IPS-15b (cell line): ENCODE data around the gene UBL4B.

Experiments
- H3K27me3 ChIP-seq: one replicate; pipeline ENCODE4 v1.6.1; 2013; ENCODE audit warnings: low read length; ENCODE audit not compliant: control insufficient read depth, insufficient read depth
- H3K36me3 ChIP-seq: one replicate; pipeline ENCODE4 v1.6.1; 2013; ENCODE audit warnings: low read length; ENCODE audit not compliant: control insufficient read depth, insufficient read depth
- H3K4me1 ChIP-seq: one replicate; pipeline ENCODE4 v1.6.1; 2013; ENCODE audit warnings: mild to moderate bottlenecking, low read length; ENCODE audit not compliant: control insufficient read depth, insufficient read depth
- H3K4me3 ChIP-seq: one replicate; pipeline ENCODE4 v1.5.1; 2013; ENCODE audit warnings: low read depth, low read length
- H3K9ac ChIP-seq: one replicate; pipeline ENCODE4 v1.6.1; 2013; ENCODE audit warnings: low read depth, mild to moderate bottlenecking, low read length
- H3K9me3 ChIP-seq: one replicate; pipeline ENCODE4 v1.6.1; 2013; ENCODE audit warnings: mild to moderate bottlenecking, low read length; ENCODE audit not compliant: control insufficient read depth, insufficient read depth

UBL4B gene

DNA sequence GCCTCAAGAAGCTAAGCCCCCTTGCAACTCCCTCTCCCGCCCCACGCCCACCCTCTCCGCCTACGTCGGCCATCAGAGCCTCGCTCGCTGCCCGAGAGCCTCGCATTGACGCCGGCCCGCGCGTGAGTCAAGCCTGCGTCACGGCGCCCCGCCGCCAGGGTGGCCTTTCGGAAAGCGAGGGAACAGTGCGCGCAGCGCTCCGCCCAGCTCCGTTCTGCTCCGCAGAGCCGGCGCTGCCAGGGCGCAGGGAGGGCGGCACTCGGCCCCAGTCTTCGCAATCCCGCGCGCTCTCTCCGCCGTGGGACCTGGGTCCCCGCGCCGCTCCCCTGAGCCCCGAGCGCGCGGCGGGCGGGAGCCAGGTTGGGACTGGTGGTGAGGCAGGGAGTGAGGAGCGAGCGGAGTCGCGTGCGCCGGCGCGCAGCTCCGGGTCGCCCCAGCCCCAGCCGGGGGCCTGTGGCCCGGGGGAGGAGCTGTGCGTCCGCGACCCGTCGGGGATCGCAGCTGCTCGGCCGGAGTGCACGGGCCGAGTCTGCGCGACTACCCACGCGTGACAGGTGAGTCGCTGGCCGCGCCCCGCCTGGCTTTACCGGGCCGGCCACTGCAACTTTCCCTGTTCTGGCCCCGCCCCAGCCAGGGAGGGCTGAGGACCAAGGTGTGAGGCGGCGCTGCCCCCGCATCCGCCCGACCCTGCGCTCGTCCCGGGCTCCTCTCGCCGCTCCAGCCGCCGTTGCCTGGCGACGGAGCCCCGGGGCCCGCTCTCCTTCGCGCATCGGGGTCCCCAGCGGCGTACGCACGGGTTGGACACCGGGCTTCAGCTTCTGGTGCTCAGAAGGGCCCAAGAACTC is 38.3 kb downstream of the UBL4B start, which contains the start of gene SLC6A17:
TSS of gene SLC6A17 (plus strand) at position 165 of the 845 bp plus-strand sequence. CDS start 16,436 bp downstream, outside the sequence.
- H3K9me3 ChIP-seq: no peaks in the 10 kb centered on the region
- no peaks in the 10 kb centered on the region for H3K36me3 ChIP-seq
- H3K4me3 ChIP-seq: peak within 1 kb of the TSS; percentile 55
- peaks cover 98% of the 10 kb centered on the region for H3K27me3 ChIP-seq
- peak within 1 kb of the TSS; percentile 54 for H3K9ac ChIP-seq
- H3K4me1 ChIP-seq: no peaks in the 10 kb centered on the region

DNA sequence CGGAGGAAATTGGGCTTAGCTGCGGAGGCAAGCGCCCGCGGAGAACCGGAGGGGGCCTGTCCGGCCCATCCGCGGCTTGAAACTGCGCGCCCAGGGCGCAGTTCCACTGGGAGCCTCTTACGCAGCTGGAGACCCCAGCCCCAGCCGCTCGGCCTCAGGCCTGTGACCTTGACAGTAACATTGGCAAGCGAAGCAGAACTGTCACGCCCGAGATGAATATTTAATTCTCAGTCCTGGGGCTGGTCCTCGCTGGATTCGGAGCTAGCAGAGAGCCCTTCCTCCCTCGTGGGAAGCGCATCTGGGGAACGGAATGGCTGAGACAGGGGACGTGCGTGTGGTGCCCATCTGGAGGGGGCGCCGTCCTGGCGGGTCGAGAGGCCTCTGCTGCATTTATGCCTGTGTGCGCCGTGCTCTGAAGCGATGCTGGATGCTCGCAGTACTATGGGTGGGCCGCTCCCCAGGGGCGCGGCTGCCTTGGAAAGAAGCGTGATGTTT is 39.0 kb downstream of the UBL4B start:
- Histone ChIP-seq H3K36me3 (no peaks in the 10 kb centered on the region), H3K9ac (no peak overlapping the region), H3K27me3 (peaks cover 95% of the 10 kb centered on the region), H3K4me1 (no peaks in the 10 kb centered on the region), H3K4me3 (peak overlapping the region; percentile 55), H3K9me3 (no peaks in the 10 kb centered on the region)

DNA sequence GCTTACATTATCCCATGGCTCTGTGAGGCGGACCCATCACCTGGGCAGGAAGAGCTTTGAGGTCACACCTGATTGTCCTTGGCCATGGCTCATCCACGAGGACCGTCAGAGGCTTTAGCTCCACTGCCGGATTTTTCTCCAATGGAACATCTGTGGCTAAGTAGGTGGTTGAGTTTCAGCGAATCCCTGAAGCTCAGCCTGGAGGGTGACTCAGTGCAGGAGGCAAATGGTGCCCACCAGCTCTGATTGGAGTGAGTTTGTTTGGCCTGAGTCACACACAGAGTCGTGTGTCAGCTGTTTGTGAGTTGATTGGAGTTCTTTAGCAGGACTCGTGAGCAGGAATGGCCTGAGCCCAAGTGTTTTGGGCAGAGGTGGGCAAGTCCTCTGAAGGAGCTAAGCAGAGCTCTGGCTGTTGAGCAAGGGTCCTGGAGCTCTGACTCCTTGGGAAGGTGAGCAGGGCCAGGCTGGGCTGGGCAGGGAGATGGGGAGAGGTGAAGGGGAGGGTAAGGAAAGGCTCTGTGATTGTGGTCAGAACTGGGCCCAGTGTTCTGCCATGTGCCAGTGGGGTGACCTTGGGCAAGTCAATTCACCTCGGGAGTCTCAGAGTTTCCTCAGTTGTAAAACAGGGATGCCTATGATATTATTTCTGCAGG is 40.0 kb downstream of the UBL4B start:
- Histone ChIP-seq H3K9me3 (no peaks in the 10 kb centered on the region), H3K4me1 (no peaks in the 10 kb centered on the region), H3K36me3 (no peaks in the 10 kb centered on the region), H3K9ac (no peak overlapping the region), H3K27me3 (peaks cover 88% of the 10 kb centered on the region), H3K4me3 (no peak overlapping the region)

DNA sequence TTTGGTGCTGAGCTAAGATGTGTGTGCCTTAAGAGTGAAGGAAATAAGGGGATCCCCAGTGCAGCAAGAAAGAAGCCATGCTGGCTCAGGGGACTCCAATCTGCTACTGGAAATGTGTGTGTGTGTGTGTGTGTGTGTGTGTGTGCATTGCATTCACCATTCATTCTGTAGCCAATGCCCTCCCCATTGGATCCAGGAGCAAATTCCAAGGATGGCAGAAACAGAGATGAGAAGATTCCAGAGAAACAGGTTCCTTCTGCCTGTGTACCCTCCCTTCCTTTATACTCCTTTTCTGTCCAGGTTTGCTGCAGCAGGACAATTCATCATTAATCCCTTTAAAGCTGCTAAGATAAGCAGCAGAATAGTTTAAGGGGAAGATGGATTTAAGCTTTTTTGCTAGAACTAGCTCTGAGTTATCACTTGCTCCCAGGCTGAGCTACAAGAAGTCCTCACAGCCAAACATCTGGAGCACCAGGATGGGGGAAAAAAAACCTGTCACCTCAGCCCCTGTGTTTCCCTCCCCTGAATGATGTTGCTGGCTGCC is 41.2 kb downstream of the UBL4B start:
- Histone ChIP-seq H3K9ac (no peak overlapping the region), H3K36me3 (no peaks in the 10 kb centered on the region), H3K4me1 (no peaks in the 10 kb centered on the region), H3K4me3 (no peak overlapping the region), H3K9me3 (no peaks in the 10 kb centered on the region), H3K27me3 (peaks cover 76% of the 10 kb centered on the region)

DNA sequence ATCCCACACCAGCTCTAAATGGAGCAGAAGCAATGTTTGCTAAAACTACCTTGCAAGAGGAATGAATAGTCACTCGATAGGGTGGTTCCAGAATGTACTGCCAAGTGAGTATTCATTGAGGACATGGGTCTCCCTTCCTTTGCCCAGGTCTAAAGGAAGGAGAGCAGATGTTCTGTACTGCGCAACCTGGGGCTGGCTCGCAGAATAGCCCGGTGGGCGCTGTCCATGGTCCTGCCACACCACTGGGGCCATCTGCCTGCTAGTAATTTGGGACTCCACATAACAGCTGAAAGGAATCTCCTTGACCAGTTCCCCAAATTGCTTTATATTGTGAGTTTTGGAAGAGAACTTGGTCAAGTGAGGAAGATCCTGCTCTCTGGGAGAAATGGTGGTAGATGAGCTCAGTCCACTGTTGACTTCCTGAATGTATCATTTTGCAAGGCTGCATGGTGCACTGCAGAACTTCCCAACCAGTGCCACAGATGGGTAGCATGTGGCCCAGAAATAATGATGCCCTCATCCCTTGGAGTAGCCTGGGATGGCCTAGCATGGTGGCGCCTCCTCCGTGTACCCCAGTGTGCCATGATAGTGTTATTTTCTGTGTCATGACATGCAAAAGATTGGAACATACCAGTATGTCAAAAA is 43.8 kb downstream of the UBL4B start:
- Histone ChIP-seq H3K36me3 (no peaks in the 10 kb centered on the region), H3K4me3 (no peak overlapping the region), H3K9ac (no peak overlapping the region), H3K9me3 (no peaks in the 10 kb centered on the region), H3K4me1 (no peaks in the 10 kb centered on the region), H3K27me3 (peaks cover 53% of the 10 kb centered on the region)

DNA sequence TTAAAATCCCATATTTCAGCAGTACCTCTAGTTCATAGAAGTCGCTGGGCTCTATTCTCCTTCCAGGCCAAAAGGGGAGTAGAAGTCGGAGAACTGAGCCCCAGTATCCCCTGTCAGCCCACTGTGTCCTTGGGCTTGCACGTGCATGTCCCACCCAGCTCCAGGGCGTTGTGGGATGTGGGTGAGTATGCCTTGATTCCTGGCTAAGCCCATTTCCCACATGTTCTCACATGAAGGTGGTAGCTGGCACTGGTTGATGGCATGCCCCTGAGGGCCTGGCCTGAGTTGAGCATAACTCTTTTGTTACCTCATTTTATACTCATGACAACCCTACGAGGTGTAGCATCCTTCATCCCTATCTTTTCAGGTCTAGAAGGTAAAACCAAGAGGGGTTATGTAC is 46.0 kb downstream of the UBL4B start:
- Histone ChIP-seq H3K36me3 (no peaks in the 10 kb centered on the region), H3K27me3 (peaks cover 30% of the 10 kb centered on the region), H3K9me3 (no peaks in the 10 kb centered on the region), H3K4me1 (no peaks in the 10 kb centered on the region), H3K9ac (no peak overlapping the region), H3K4me3 (no peak overlapping the region)

DNA sequence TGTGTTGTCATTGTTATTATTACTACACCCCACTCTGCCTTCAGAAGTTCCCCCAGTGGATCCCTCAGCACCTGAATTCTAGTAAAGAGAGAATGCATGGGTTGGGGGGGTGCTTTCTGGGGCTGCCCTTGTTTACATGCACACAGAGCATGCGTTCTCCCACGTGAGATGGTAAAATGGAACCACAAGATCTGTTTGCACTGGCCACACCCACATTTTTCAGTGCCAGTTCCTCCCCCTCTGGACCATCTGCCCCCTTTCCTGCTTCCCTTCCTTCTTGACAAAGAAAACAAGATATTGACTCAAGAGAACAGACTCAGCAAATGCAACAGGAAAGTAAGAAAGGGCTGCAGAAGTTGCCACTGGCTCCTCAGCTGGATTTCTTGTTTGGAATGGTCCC is 46.9 kb downstream of the UBL4B start:
- Histone ChIP-seq H3K9ac (no peak overlapping the region), H3K27me3 (peaks cover 21% of the 10 kb centered on the region), H3K4me1 (no peaks in the 10 kb centered on the region), H3K4me3 (no peak overlapping the region), H3K9me3 (no peaks in the 10 kb centered on the region), H3K36me3 (no peaks in the 10 kb centered on the region)

DNA sequence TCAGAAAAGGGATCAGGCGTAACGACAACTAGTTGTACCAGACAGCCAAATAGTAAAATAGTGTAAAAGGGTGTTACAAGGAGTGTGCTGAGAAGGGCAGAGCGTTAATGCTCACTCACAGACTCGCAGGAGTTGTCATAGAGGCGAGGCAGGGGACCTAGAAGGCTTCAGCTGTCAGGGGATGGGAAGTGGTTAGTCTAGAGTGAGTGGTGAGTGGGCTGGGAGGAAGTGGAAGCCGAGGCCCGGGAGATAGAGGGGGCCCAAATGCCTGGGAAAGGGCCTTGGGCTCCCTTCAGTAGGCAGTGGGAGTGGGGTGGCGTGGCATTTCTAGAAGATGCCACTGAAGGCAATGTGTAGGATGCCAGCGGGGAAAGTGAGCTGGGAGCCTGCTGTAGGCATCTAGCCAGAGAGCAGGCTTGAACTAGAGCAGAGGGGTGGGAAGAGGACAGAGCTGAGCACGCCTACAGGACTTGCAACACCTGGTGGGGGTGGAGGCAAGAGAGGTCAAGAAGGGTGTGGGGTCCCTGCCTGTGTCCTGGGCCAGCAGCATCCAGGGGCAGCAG is 48.4 kb downstream of the UBL4B start:
- Histone ChIP-seq H3K27me3 (peaks cover 6% of the 10 kb centered on the region), H3K9ac (no peak overlapping the region), H3K4me1 (no peaks in the 10 kb centered on the region), H3K9me3 (no peaks in the 10 kb centered on the region), H3K36me3 (no peaks in the 10 kb centered on the region), H3K4me3 (no peak overlapping the region)

DNA sequence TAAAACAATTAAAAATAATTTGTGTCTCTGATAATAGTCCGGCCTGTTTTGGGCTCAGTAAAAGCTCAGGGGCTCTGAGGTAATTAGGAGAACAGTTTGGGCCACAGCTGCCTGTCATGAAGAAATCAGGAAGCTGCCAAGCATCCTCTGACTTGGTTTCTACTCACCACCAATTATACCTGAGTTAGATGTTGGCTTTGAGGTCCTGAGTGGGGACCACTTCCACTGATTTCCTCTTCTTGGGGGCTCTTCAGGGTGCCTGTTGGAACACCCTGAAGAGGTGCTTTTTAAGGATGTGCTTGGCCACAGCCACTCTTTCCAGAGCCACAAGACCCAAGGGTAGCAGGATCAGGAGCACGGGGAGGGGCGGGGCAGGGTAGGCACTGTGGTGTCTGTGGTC is 48.9 kb downstream of the UBL4B start:
- Histone ChIP-seq H3K9me3 (no peaks in the 10 kb centered on the region), H3K9ac (no peak overlapping the region), H3K36me3 (no peaks in the 10 kb centered on the region), H3K27me3 (peaks cover 4% of the 10 kb centered on the region), H3K4me3 (no peak overlapping the region), H3K4me1 (no peaks in the 10 kb centered on the region)

DNA sequence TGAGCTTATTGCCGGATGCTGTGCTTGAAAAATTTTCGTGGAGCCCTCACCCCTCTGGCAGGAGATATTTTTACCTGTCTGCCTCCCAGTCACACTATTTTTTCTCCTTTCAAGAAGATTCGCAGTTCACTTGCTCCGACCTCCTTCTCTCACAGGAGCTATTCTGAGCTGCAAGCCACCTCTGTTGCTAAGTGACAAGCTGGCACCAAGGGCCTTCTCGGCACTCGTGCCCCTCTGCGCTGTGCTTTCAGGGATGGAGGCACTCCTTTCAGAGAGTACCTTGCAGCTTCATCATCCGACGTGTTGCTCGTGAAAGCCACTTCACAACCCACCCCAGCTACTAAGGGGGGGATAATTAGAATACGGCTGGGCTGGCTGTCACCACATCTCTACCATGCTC is 49.6 kb downstream of the UBL4B start:
- H3K4me3 ChIP-seq: no peak overlapping the region
- H3K4me1 ChIP-seq: no peaks in the 10 kb centered on the region
- no peaks in the 10 kb centered on the region for H3K36me3 ChIP-seq
- peaks cover 2% of the 10 kb centered on the region for H3K27me3 ChIP-seq
- no peak overlapping the region for H3K9ac ChIP-seq
- no peaks in the 10 kb centered on the region for H3K9me3 ChIP-seq
